Naive thymus-derived CD4-positive, alpha-beta T cell (primary cell): ENCODE results near the gene BOD1. TPM values are rescaled to one million over a fixed set of nuclear protein-coding genes. Genes with fewer than 3 reads are reported as not detected.

Experiments
- ATAC-seq: fragments of 150-1000 bp; cut with Tn5 transposase; 2 replicates; pipeline ENCODE4 v1.10.0; 2021; ENCODE audit warnings: mild to moderate bottlenecking, moderate library complexity
- CTCF ChIA-PET: fragments of 350-600 bp; sonication (Branson Sonifier 250); formaldehyde crosslinking; loops from one replicate; lab custom pipeline; 2021; ENCODE audit warnings: antibody characterized with exemption; lab: Charles Lee
- POLR2A ChIA-PET: fragments of 350-600 bp; sonication (Branson Sonifier 250); formaldehyde crosslinking; loops from one replicate; lab custom pipeline; 2021; ENCODE audit warnings: antibody characterized with exemption, inconsistent platforms; lab: Charles Lee
- DNase-seq, 9 donors: peaks; one replicate each; pipeline versions ENCODE4 v3.0.0 to v3.0.0-alpha.2; 2020 to 2022; ENCODE audit warnings: mixed read lengths in 1 of 9
- H3K27ac ChIP-seq: one replicate; pipeline ENCODE4 v1.7.0; 2013; ENCODE audit warnings: mild to moderate bottlenecking, low read depth, low read length, moderate library complexity
- H3K27me3 ChIP-seq, 2 donors: one replicate each; pipeline ENCODE4 v1.7.0; 2013; ENCODE audit warnings: low read length in 2 of 2, mild to moderate bottlenecking in 2 of 2, moderate library complexity in 2 of 2; ENCODE audit not compliant: control insufficient read depth in 2 of 2, insufficient read depth in 2 of 2
- H3K36me3 ChIP-seq, 3 experiments: 1 replicate in 2 of 3; 2 replicates in 1 of 3; pipeline ENCODE4 v1.7.0; 2013; ENCODE audit warnings: low read length in 3 of 3, mild to moderate bottlenecking in 3 of 3, moderate library complexity in 1 of 3; ENCODE audit not compliant: insufficient read depth in 3 of 3, control insufficient read depth in 2 of 3
- H3K4me1 ChIP-seq, 2 donors: one replicate each; pipeline ENCODE4 v1.7.0; 2013; ENCODE audit warnings: low read length in 2 of 2, mild to moderate bottlenecking in 2 of 2, moderate library complexity in 1 of 2; ENCODE audit not compliant: control insufficient read depth in 2 of 2, insufficient read depth in 2 of 2
- H3K4me3 ChIP-seq: 2 replicates; pipeline ENCODE4 v1.7.0; 2013; ENCODE audit warnings: mild to moderate bottlenecking, low read length
- H3K9me3 ChIP-seq, 3 experiments: 1 replicate in 2 of 3; 2 replicates in 1 of 3; pipeline ENCODE4 v1.7.0; 2013; ENCODE audit warnings: low read length in 3 of 3; ENCODE audit not compliant: control insufficient read depth in 2 of 3
- H3K27ac Mint-ChIP-seq, 9 donors: one replicate each; pipeline ENCODE4 v1.8.0; 2020 to 2022; ENCODE audit warnings: mixed read lengths in 9 of 9, mild to moderate bottlenecking in 8 of 9, moderate library complexity in 5 of 9, inconsistent platforms in 2 of 9
- H3K27me3 Mint-ChIP-seq, 5 donors: one replicate each; pipeline ENCODE4 v1.8.0; 2021 to 2022; ENCODE audit warnings: mixed read lengths in 5 of 5, mild to moderate bottlenecking in 1 of 5
- H3K36me3 Mint-ChIP-seq, 5 donors: one replicate each; pipeline ENCODE4 v1.8.0; 2020 to 2022; ENCODE audit warnings: mixed read lengths in 5 of 5, mild to moderate bottlenecking in 3 of 5, inconsistent platforms in 1 of 5
- H3K4me1 Mint-ChIP-seq, 7 donors: one replicate each; pipeline ENCODE4 v1.8.0; 2020 to 2022; ENCODE audit warnings: mixed read lengths in 7 of 7, mild to moderate bottlenecking in 3 of 7, inconsistent platforms in 1 of 7
- H3K4me3 Mint-ChIP-seq, 10 donors: one replicate each; pipeline ENCODE4 v1.8.0; 2020 to 2022; ENCODE audit warnings: mild to moderate bottlenecking in 10 of 10, mixed read lengths in 10 of 10, moderate library complexity in 6 of 10, inconsistent platforms in 2 of 10
- H3K9me3 Mint-ChIP-seq, 11 donors: one replicate each; pipeline ENCODE4 v1.8.0; 2020 to 2022; ENCODE audit warnings: mixed read lengths in 11 of 11, mild to moderate bottlenecking in 4 of 11, inconsistent platforms in 1 of 11, moderate library complexity in 1 of 11
- intact Hi-C, 2 donors: fragments of 100-400 bp; cut with micrococcal nuclease; formaldehyde crosslinking; loops; one replicate each; pipeline ENCODE4 v1.15.1; 2023
- polyA plus RNA-seq, 2 donors: library from polyadenylated mRNA; unstranded; fragments of 300-500 nt; fragmentation: Illumina TruSeq; gene quantifications; one replicate each; pipeline ENCODE4 v1.2.3, GENCODE V29; 2021
- total RNA-seq, 6 experiments: library from RNA in 5 of 6; stranded (reverse) in 5 of 6; gene quantifications; 1 replicate in 5 of 6; 2 replicates in 1 of 6; pipeline ENCODE4 v1.2.3 and lab custom pipeline; 2021 to 2026

The BOD1 gene
- total and polyA plus RNA-seq, 7 experiments from 2014 or later: 18.1 to 50.2 (median 27.3) TPM

DNA sequence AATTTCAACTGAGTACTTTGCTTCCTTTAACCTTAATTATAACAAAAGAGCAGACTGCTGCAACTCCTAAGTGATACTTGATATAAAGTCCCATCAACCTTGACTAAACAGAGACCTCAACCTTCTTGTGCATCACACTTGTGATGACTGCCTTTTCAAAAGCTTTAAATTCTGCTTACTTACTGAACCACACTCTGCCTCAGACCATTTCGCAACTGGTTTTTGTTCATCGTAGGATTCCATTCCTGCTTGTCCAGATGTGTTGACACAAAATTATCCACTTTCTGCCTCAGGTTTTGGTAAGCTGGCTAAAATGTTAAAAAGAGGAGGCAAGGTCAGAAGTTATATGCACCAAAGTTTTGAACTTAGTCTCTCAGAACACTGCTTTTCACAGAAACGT lies 3.5 kb downstream of the BOD1 start:
- H3K4me1 Mint-ChIP-seq: peaks cover 28 to 66% (median 62%) of the 10 kb centered on the region in 7 donors
- ATAC-seq: no peak

DNA sequence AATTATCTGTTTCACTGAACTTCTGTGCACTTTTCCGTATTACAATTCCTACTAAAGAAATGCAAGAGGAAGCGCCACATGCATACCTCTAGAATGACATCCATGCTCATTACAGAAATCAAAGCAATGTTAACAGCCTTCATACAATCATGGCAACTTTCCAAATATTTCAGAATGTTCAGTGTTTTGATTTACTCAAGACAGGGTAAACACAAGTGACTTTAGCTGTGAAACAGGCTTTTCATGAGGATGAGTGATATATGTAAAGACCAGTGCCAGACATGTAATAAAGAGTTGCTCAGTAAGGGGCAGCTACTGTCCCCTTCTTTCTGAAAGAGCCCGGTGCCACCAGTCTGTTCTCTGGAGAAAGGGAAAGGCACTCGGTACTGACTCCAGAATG lies 4.7 kb downstream of the BOD1 start:
- ChIA-PET CTCF (no interaction called here), POLR2A (interaction anchor here (0.7 to 0.8 kb wide), 2 partner anchors 276 to 553 kb away, joined by 3 read pairs; partner anchors contain the start of gene CPEB4)
- Histone ChIP-seq H3K4me1 (peaks cover 19 to 21% of the 10 kb centered on the region in 2 donors), H3K9me3 (no peaks in the 10 kb centered on the region), H3K27me3 (no peaks in the 10 kb centered on the region), H3K36me3 (peaks cover 0 to 67% (median 27%) of the 10 kb centered on the region in 3 experiments), H3K4me3 (no peak overlapping the region), H3K27ac (no peak overlapping the region)
- Mint-ChIP-seq H3K9me3 (peaks cover 0 to 1% (median 0%) of the 10 kb centered on the region in 11 donors), H3K36me3 (peaks cover 11 to 47% (median 15%) of the 10 kb centered on the region in 5 donors), H3K4me3 (no peak overlapping the region), H3K27me3 (no peaks in the 10 kb centered on the region), H3K27ac (peak overlapping the region in 1 of 9 donors; percentile 45), H3K4me1 (peaks cover 28 to 63% (median 55%) of the 10 kb centered on the region in 7 donors)
- ATAC-seq (no peak), DNase-seq (no peak)
- intact Hi-C loops: no loop called here

More for the DNA sequence above, 3.5 kb downstream of the BOD1 start:
- CTCF ChIA-PET: interaction anchor here (0.8 kb wide), 1 partner anchor 360 kb away, joined by 5 read pairs; no protein-coding TSS in a partner anchor
- DNase-seq: no peak
- Histone ChIP-seq H3K4me1 (peaks cover 21 to 24% of the 10 kb centered on the region in 2 donors), H3K9me3 (no peaks in the 10 kb centered on the region), H3K4me3 (no peak overlapping the region), H3K27ac (no peak overlapping the region), H3K36me3 (peaks cover 0 to 55% (median 17%) of the 10 kb centered on the region in 3 experiments), H3K27me3 (no peaks in the 10 kb centered on the region)
- Mint-ChIP-seq H3K27me3 (no peaks in the 10 kb centered on the region), H3K27ac (no peak overlapping the region), H3K4me3 (no peak overlapping the region), H3K9me3 (peaks cover 0 to 1% (median 0%) of the 10 kb centered on the region in 11 donors), H3K36me3 (peaks cover 4 to 35% (median 12%) of the 10 kb centered on the region in 5 donors)
- POLR2A ChIA-PET: no interaction called here
- intact Hi-C loops: no loop called here

DNA sequence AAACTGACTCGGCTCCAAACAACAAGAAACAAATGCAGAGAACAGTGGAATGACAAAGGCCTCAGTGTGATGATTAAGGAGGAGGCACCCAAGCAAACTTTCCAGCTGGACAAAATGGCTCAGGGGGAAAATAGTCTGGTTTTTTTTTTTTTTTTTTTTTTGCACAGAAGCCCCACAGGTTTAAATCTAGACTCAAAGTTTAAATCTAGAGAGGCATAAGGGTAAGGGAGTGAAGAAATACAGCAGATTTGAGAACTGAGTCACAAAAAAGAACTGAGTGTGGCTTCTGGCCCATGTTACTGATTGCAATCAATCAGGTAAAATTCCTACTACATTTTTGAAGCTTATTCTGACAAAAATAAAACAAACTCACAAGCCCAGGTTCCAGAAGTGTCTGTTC lies 12.3 kb downstream of the BOD1 start:
- peaks cover 0 to 23% (median 4%) of the 10 kb centered on the region in 7 donors for H3K4me1 Mint-ChIP-seq
- H3K9me3 Mint-ChIP-seq: peaks cover 0 to 1% (median 0%) of the 10 kb centered on the region in 11 donors
- H3K27me3 Mint-ChIP-seq: no peaks in the 10 kb centered on the region
- Histone ChIP-seq H3K36me3 (peaks cover 0 to 56% (median 18%) of the 10 kb centered on the region in 3 experiments), H3K9me3 (no peaks in the 10 kb centered on the region), H3K4me3 (no peak overlapping the region), H3K27ac (no peak overlapping the region), H3K4me1 (no peaks in the 10 kb centered on the region), H3K27me3 (no peaks in the 10 kb centered on the region)
- CTCF ChIA-PET: no interaction called here
- ATAC-seq: no peak
- no peak for DNase-seq
- intact Hi-C loops: no loop called here
- POLR2A ChIA-PET: no interaction called here
- no peak overlapping the region for H3K4me3 Mint-ChIP-seq
- H3K27ac Mint-ChIP-seq: no peak overlapping the region
- peaks cover 7 to 53% (median 33%) of the 10 kb centered on the region in 5 donors for H3K36me3 Mint-ChIP-seq

DNA sequence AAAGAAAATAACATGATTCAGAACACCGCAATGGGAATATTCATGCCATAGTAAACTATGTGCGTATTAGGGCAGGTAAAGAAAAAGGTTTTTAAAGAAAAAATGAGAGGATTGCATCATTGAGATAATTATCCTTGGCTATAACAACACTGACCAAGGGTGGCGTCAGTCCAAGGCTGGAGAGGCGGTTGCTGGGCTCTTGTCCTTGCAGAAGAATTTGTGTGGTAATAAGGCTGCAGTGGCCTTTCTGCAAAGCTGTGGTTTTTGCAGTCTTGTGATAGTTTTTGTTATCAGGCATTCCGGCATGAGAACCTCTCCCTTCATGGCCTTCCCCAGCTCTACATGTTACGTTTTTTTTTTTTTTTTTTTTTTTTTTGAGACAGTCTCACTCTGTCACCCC lies 14.0 kb downstream of the BOD1 start:
- CTCF ChIA-PET: interaction anchor here (1.5 kb wide), 1 partner anchor 13 kb away, joined by 4 read pairs; no protein-coding TSS in a partner anchor
- Histone ChIP-seq H3K27ac (no peak overlapping the region), H3K4me1 (no peaks in the 10 kb centered on the region), H3K27me3 (no peaks in the 10 kb centered on the region), H3K4me3 (no peak overlapping the region), H3K36me3 (peaks cover 0 to 39% (median 5%) of the 10 kb centered on the region in 3 experiments), H3K9me3 (no peaks in the 10 kb centered on the region)
- no peak overlapping the region for H3K27ac Mint-ChIP-seq
- ATAC-seq: no peak
- H3K4me3 Mint-ChIP-seq: no peak overlapping the region
- H3K4me1 Mint-ChIP-seq: peaks cover 0 to 16% (median 4%) of the 10 kb centered on the region in 7 donors
- peaks cover 0 to 1% (median 0%) of the 10 kb centered on the region in 11 donors for H3K9me3 Mint-ChIP-seq
- intact Hi-C loops: no loop called here
- no peaks in the 10 kb centered on the region for H3K27me3 Mint-ChIP-seq
- H3K36me3 Mint-ChIP-seq: peaks cover 4 to 47% (median 28%) of the 10 kb centered on the region in 5 donors
- POLR2A ChIA-PET: interaction anchor here (0.6 kb wide), 1 partner anchor 19 kb away, joined by 3 read pairs; no protein-coding TSS in a partner anchor
- DNase-seq: no peak

DNA sequence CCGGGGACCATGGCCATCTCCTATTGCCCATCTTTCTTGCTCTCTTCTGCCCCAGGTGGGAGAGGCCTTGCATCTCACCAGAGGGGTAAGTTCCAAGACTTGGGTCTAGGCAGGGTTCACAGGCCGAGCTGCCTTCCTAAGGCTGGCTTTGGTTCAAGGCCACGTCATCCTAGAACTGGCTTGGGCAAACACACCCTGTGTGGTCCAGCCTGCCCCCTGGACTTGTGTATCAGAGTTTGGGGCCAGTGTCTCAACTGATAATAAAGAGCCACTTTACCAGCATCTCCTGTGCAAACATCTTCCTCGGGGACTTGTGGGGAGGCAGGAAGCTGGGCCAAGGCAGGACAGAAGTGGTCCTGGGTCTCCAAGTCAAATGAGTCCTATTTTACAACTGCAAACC lies 17.8 kb downstream of the BOD1 start:
- Mint-ChIP-seq H3K27ac (no peak overlapping the region), H3K27me3 (no peaks in the 10 kb centered on the region), H3K4me3 (no peak overlapping the region), H3K9me3 (peaks cover 0 to 19% (median 6%) of the 10 kb centered on the region in 11 donors), H3K36me3 (peaks cover 3 to 52% (median 28%) of the 10 kb centered on the region in 5 donors), H3K4me1 (peaks cover 0 to 16% (median 4%) of the 10 kb centered on the region in 7 donors)
- intact Hi-C loops: no loop called here
- DNase-seq: no peak
- Histone ChIP-seq H3K4me1 (no peaks in the 10 kb centered on the region), H3K4me3 (no peak overlapping the region), H3K9me3 (peaks cover 0 to 16% (median 0%) of the 10 kb centered on the region in 3 experiments), H3K27ac (no peak overlapping the region), H3K36me3 (peaks cover 0 to 18% (median 0%) of the 10 kb centered on the region in 3 experiments), H3K27me3 (no peaks in the 10 kb centered on the region)
- ChIA-PET CTCF (no interaction called here), POLR2A (no interaction called here)
- ATAC-seq: no peak

DNA sequence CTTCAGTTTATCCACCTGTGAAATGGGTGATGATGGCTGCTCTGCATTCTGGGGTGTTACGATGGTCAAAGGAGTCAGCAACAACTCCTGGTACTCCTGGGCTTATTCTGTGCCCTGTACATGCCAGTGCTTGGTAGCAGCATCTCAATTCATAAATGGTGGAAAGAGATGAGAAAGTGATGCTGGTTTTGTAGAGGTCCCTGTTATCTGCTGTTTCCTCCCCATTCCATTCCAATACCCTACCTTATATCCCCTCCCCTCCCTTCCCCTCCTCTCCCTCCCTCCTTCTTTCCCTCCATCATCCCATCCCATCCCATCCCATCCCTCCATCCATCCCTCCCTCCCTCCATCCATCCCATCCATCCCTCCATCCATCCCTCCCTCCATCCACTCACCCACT lies 19.1 kb downstream of the BOD1 start:
- ChIA-PET POLR2A (no interaction called here), CTCF (no interaction called here)
- Mint-ChIP-seq H3K27ac (no peak overlapping the region), H3K4me1 (peaks cover 0 to 9% (median 3%) of the 10 kb centered on the region in 7 donors), H3K9me3 (peaks cover under 1 to 32% (median 16%) of the 10 kb centered on the region in 11 donors), H3K4me3 (no peak overlapping the region), H3K36me3 (peaks cover 9 to 63% (median 38%) of the 10 kb centered on the region in 5 donors), H3K27me3 (no peaks in the 10 kb centered on the region)
- Histone ChIP-seq H3K36me3 (peaks cover 0 to 16% (median 0%) of the 10 kb centered on the region in 3 experiments), H3K4me3 (no peak overlapping the region), H3K27me3 (no peaks in the 10 kb centered on the region), H3K27ac (no peak overlapping the region), H3K9me3 (peaks cover 4 to 30% (median 7%) of the 10 kb centered on the region in 3 experiments), H3K4me1 (no peaks in the 10 kb centered on the region)
- intact Hi-C loops: no loop called here
- ATAC-seq (no peak), DNase-seq (no peak)
